Stimulated activated CD8-positive, alpha-beta memory T cell treated with anti-CD3 and anti-CD28 coated beads, Interleukin-12 subunit alpha, Interleukin-12 subunit beta, amount 100 ng/mL, for 4 hours (primary cell): ENCODE measurements around the gene ACOT11.

Experiments
- DNase-seq: peaks from one replicate; pipeline ENCODE4 v3.0.0-alpha.2; 2020; ENCODE audit warnings: low read depth

Gene ACOT11

GRCh38 chr1:54585181-54586066 lies 37.4 kb downstream of the ACOT11 start:
- DNase-seq, result no peak

- DNase-seq, result no peak
Measured at GRCh38 chr1:54588377-54588776, 40.3 kb downstream of the ACOT11 start.

- DNase-seq, result no peak
Measured at GRCh38 chr1:54591127-54591756, 43.2 kb downstream of the ACOT11 start.

- no peak for DNase-seq
Measured at GRCh38 chr1:54593571-54594160, 45.6 kb downstream of the ACOT11 start.

- DNase-seq, result no peak
Measured at GRCh38 chr1:54594463-54594862, 46.4 kb downstream of the ACOT11 start.

- no peak for DNase-seq
Measured at GRCh38 chr1:54595956-54596498, 48.0 kb downstream of the ACOT11 start.

GRCh38 chr1:54596756-54597155 lies 48.7 kb downstream of the ACOT11 start:
- DNase-seq, result no peak

- no peak for DNase-seq
Measured at GRCh38 chr1:54597455-54598030, 49.5 kb downstream of the ACOT11 start.

GRCh38 chr1:54599211-54599823 lies 51.3 kb downstream of the ACOT11 start:
- DNase-seq, result no peak

- no peak for DNase-seq
Measured at GRCh38 chr1:54600947-54601721, 53.1 kb downstream of the ACOT11 start.

GRCh38 chr1:54601730-54602129 lies 53.7 kb downstream of the ACOT11 start:
- DNase-seq, result no peak

GRCh38 chr1:54602554-54602953 lies 54.5 kb downstream of the ACOT11 start:
- no peak for DNase-seq

GRCh38 chr1:54603241-54603640 lies 55.2 kb downstream of the ACOT11 start:
- DNase-seq, result no peak

GRCh38 chr1:54604051-54604450 lies 56.0 kb downstream of the ACOT11 start:
- no peak for DNase-seq

GRCh38 chr1:54604572-54605370 lies 56.7 kb downstream of the ACOT11 start:
- DNase-seq, result no peak

- DNase-seq, result no peak
Measured at GRCh38 chr1:54606096-54606989, 58.3 kb downstream of the ACOT11 start.

GRCh38 chr1:54606990-54607325 lies 58.9 kb downstream of the ACOT11 start:
- DNase-seq, result no peak

- DNase-seq, result no peak
Measured at GRCh38 chr1:54607821-54608565, 60.0 kb downstream of the ACOT11 start.
